Endometrial microvascular endothelial cells (primary cell): ENCODE measurements around the gene SYNPO2. TPM values are rescaled to one million over a fixed set of nuclear protein-coding genes. Genes with fewer than 3 reads are reported as not detected.

Source experiments
- in situ Hi-C: cut with HindIII; loops from 2 replicates; pipeline ENCODE4 v1.10.0; 2017; ENCODE audit warnings: low sequenced_read_pairs, low pct_unique_long_range_greater_than_20kb; ENCODE audit errors: inconsistent ontology term
- total RNA-seq: library from RNA; depleted of rRNA; stranded (reverse); fragments of >200 nt; gene quantifications from one replicate; pipeline ENCODE4 v1.2.3, GENCODE V29; 2015; ENCODE audit errors: inconsistent ontology term

Gene SYNPO2
- total RNA-seq, 1 donor from 2014 or later: 0.19 TPM

DNA sequence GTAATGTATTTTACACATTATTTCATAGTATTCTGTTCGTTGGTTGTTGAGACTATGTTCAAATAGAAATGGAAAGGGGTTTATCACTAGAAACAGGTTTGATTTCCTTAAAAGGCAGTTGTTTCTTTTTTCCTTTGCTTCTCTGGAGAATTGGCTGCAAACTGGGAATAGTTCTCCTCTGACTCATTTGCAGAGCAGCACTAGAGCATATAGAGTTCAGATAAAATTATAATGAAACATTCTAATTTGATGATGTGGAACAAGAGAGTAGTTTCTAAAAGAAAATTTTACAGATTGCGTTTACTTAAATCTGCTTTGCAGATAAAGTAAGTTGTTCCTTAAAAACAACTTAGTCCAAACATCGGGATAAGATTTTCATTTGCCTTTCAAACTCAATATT, 29.7 kb downstream of the SYNPO2 start:
- in situ Hi-C loops: no loop called here

GRCh38 chr4:118920247-118920646, 31.6 kb downstream of the SYNPO2 start:
- in situ Hi-C loops: no loop called here

- in situ Hi-C loops: no loop called here
Measured at GRCh38 chr4:118921786-118922185, 33.1 kb downstream of the SYNPO2 start.

DNA sequence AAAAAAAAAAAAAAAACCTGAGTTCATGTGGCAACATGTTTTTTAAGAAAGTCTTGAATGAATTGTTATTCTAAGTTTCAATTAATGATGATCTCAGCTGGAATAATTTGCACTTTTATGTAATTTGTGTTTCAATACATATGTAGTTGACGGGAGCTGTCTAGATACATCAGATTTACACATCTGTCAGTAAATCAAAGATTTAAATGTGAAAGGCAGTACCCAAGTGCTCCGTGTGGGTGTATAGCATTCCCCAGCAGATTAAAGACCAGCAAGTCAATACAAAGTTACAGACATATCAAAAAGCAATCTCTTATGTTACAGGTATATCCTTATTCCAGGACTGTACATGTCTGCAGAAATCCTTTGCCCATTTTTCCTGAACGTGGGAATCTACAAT, 35.2 kb downstream of the SYNPO2 start:
- in situ Hi-C loops: no loop called here

DNA sequence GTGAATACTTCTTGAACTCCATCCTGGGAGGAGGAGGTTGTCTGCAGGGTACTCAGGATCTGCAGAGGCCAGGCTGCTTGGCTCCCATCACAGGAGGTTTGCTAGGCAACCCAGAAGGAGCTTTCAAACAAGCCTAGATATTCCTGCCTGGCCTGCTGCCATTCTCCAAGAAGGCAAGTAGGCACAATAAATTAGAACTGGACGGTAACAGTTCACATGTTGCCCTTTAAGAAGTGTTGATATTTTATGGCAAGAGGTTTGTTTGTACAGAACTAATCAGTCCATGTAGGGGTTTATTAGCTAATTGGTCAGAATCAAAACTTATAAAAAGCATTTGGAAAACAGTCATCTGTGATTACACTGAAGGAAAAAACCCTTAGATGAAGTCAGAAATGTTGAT, 39.3 kb downstream of the SYNPO2 start:
- in situ Hi-C loops: no loop called here

GRCh38 chr4:118930255-118930654, 41.6 kb downstream of the SYNPO2 start:
- in situ Hi-C loops: no loop called here

DNA sequence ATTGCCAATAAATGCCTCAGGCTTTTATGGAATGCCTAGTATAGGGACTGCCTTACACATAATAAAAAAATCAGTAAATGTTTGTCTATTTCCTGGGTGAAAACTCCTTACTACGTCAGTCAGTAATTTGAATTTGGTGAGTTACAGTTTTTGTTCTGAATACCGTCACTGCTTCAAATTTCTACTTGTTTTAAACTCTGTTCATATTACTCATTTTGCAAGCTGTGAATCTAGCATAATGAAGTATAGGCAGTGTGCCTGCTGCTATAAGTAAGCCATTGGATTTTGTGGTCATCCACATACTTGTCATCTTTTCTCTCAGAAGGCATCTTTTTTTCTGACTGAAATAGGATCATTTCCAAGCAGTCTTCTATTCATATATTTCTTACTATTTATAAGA, 43.1 kb downstream of the SYNPO2 start:
- in situ Hi-C loops: no loop called here

DNA sequence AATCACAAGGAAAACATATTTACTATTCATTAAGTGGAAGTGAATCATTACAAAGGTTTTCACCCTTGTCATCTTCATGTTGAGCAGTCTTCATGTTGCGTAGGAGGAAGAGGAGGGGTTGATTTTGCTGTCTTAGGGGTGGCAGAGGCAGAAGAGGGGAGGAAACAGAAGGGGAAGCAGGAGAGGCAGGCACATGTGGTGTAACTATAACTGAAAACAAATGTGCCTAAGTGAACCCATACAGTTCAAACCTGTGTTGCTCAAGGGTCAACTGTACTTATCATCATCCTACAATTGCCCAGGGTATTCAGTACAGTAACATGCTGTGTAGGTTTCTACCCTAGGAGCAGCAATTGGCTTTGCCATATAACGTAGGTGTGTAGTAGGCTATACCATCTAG, 47.2 kb downstream of the SYNPO2 start:
- in situ Hi-C loops: no loop called here

DNA sequence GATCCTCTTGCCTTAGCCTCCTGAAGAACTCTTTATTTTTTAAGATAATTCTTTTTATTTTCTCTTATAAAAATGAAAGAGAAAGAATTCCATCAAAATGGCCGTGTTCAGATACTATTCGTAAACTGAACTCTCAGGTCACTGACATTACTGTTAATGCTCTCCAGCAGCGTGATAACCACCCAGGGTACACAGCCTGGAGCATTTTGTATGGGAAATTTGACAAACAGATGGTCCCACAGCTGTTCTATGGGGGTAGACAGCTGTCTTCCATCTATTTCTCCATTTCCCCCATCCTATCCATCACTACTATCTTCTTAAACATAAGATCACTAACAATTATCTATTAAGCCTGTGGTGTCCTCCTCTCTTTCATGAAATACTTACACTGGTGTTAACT, 47.8 kb downstream of the SYNPO2 start:
- in situ Hi-C loops: no loop called here

DNA sequence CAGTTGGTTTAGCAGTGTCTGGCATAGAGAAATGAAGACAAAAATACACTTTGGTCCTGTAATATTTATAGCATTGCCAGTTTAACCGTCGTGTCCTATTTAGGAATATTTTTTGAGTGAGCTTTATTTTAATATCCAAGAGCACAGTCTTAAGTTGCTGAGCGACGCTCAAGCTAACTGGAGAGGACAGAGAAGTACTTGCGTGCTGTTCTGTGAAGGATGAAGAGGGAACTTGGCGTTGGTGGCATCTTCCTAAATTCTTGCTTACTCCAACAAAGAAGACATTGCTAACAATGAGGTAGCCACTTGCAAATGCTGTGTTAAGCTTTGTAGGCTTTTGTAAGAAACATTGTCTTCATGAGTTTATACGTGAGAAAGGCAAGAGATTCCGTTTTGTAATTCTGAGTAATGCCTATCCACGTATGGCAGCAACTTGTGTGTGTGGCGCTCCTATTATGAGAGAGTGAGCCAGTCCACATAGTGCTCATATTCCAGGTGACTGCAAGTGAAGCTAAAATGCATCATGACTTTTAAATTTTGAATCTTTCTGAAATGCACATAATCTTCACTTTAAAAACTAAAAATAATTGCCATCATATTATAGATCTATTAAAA, 50.6 kb downstream of the SYNPO2 start:
- in situ Hi-C loops: no loop called here

DNA sequence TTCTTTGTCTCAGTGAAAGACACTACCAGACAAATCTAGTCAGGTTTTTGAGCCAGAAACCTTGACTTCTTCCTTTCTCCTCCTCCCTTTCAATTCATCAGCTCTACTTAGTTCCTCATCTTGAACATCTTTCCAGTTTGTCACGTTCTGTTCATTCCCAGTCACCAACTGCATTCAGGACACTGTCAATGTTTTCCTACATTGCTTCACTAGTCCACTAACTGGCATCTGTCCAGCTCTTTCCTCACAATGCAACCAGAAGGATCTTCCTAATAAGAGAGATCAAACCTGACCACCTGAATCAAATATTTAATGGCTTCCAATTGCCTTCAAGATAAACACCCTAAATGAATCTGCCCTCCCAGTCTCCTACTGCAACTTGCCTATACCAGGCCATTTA, 52.5 kb downstream of the SYNPO2 start:
- in situ Hi-C loops: no loop called here

GRCh38 chr4:118941799-118942198, 53.1 kb downstream of the SYNPO2 start:
- in situ Hi-C loops: no loop called here

- in situ Hi-C loops: no loop called here
Measured at GRCh38 chr4:118942465-118942864, 53.8 kb downstream of the SYNPO2 start.

- in situ Hi-C loops: no loop called here
Measured at GRCh38 chr4:118947095-118947494, 58.4 kb downstream of the SYNPO2 start.

DNA sequence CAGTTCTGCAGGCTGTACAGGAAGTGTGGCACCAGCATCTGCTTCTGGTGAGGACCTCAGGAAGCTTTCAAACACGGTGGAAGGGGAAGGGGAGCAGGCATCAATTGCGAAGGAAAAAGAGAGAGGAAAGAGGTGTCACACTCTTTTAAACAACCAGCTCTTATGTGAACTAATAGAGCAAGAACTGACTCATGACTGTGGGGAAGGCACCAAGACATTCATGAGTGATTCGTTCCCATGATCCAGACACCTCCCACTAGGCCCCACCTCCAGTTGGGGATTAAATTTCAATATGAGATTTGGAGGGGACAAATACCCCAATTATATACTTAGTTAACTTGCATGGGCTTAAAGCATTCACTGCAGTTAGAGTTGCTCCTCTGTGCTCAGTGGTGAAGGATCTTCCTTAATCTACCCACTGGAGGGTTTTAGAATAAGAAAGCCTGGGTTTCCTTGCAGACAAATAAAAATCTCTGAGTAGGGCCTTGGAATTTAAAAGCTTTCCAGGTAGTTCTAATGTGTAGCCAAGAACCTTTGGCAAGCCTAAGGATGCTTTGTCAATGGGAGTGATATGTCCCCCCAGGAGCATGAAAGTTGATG, 60.0 kb downstream of the SYNPO2 start:
- in situ Hi-C loops: no loop called here

GRCh38 chr4:118950224-118950623, 61.6 kb downstream of the SYNPO2 start:
- in situ Hi-C loops: no loop called here

GRCh38 chr4:118950929-118951570, 62.4 kb downstream of the SYNPO2 start:
- in situ Hi-C loops: no loop called here

GRCh38 chr4:118953276-118953675, 64.6 kb downstream of the SYNPO2 start:
- in situ Hi-C loops: no loop called here

- in situ Hi-C loops: no loop called here
Measured at GRCh38 chr4:118954246-118954645, 65.6 kb downstream of the SYNPO2 start.

GRCh38 chr4:118955515-118955914, 66.9 kb downstream of the SYNPO2 start:
- in situ Hi-C loops: no loop called here
